ENCODE results near the gene PKP4. TPM values are rescaled to one million over a fixed set of nuclear protein-coding genes. Genes with fewer than 3 reads are reported as not detected.

Gene PKP4
- total and polyA plus RNA-seq, 7 donors, result 6.8 to 23.8 (median 18.0) TPM

GRCh38 chr2:158529379-158530259 is 72.9 kb downstream of the PKP4 start:
- Histone ChIP-seq H3K4me3 (no peak overlapping the region), H3K36me3 (ENCODE audit: insufficient read depth in 1 of 2, low read depth in 1 of 2) (peaks cover 0 to 6% of the 10 kb centered on the region in 2 donors), H3K4me1 (no peaks in the 10 kb centered on the region), H3K9me3 (no peaks in the 10 kb centered on the region), H3K27ac (no peak overlapping the region), H3K27me3 (ENCODE audit: insufficient read depth in 3 of 3, low read length in 2 of 3) (no peaks in the 10 kb centered on the region)
- intact Hi-C loops (cut with DNase I), result no loop called here
- DNase-seq, result no peak
- ATAC-seq, result no peak
- TF ChIP-seq CTCF (IDR thresholded peaks at IDR 0.05), result no peak
- 89 to 92% (median 91%) methylated on average over 4 of the region's 4 CpGs for WGBS, 3 donors

GRCh38 chr2:158530829-158531228 is 74.1 kb downstream of the PKP4 start:
- ATAC-seq, result no peak
- H3K4me3 ChIP-seq, result no peak overlapping the region
- no peaks in the 10 kb centered on the region for H3K4me1 ChIP-seq
- intact Hi-C loops (cut with DNase I), result no loop called here
- no peak overlapping the region for H3K27ac ChIP-seq
- TF ChIP-seq CTCF (IDR thresholded peaks at IDR 0.05), result no peak
- DNase-seq, result no peak
- H3K36me3 ChIP-seq (ENCODE audit: insufficient read depth in 1 of 2, low read depth in 1 of 2), result peaks cover 0 to 7% of the 10 kb centered on the region in 2 donors
- H3K9me3 ChIP-seq, result no peaks in the 10 kb centered on the region
- 95 to 97% (median 96%) methylated on average over 1 of the region's 1 CpG for WGBS, 3 donors
- no peaks in the 10 kb centered on the region for H3K27me3 ChIP-seq (ENCODE audit: insufficient read depth in 3 of 3, low read length in 2 of 3)

GRCh38 chr2:158533009-158533408 is 76.3 kb downstream of the PKP4 start:
- Histone ChIP-seq H3K4me3 (no peak overlapping the region), H3K27me3 (ENCODE audit: insufficient read depth in 3 of 3, low read length in 2 of 3) (no peaks in the 10 kb centered on the region), H3K36me3 (ENCODE audit: insufficient read depth in 1 of 2, low read depth in 1 of 2) (peaks cover 0 to 7% of the 10 kb centered on the region in 2 donors), H3K9me3 (no peaks in the 10 kb centered on the region), H3K27ac (no peak overlapping the region), H3K4me1 (no peaks in the 10 kb centered on the region)
- ATAC-seq (no peak), DNase-seq (no peak)
- 95 to 96% (median 95%) methylated on average over 5 of the region's 5 CpGs for WGBS, 3 donors
- TF ChIP-seq CTCF (IDR thresholded peaks at IDR 0.05), result no peak
- intact Hi-C loops (cut with DNase I), result no loop called here

GRCh38 chr2:158539176-158540005 is 82.6 kb downstream of the PKP4 start:
- no peak overlapping the region for H3K4me3 ChIP-seq
- no peak for DNase-seq

More at GRCh38 chr2:158539176-158540005, 82.6 kb downstream of the PKP4 start:
- WGBS, 3 donors, result 20 to 33% (median 32%) methylated on average over 3 of the region's 3 CpGs
- no peaks in the 10 kb centered on the region for H3K27me3 ChIP-seq (ENCODE audit: insufficient read depth in 3 of 3, low read length in 2 of 3)
- intact Hi-C loops (cut with DNase I), result no loop called here
- TF ChIP-seq CTCF (IDR thresholded peaks at IDR 0.05), result no peak
- no peak for ATAC-seq
- no peaks in the 10 kb centered on the region for H3K9me3 ChIP-seq
- H3K27ac ChIP-seq, result no peak overlapping the region
- peaks cover 0 to 3% of the 10 kb centered on the region in 2 donors for H3K36me3 ChIP-seq (ENCODE audit: insufficient read depth in 1 of 2, low read depth in 1 of 2)
- H3K4me1 ChIP-seq, result peaks cover 6% of the 10 kb centered on the region
